ENCODE measurements around the gene PTPRM.

DNA sequence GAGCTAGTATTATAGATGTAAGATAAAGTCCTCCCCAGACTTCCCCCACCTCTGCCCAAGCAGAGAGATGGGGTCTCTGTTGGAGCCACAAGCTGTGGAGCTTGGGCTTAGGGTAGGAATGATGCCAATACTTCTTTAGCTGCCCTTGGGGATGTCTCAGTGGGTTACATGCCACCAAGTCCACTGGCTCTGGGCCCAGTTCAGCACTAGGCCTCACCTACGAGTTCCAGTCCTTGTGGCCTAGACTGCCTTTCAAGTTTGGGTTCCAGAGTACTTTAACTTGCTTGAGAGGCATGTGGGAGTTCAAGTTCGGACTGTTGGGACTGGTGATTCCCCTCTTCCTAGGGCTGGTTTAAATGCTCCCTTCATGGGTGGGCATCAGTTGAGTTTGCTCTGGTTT, 272.4 kb downstream of the PTPRM start:
- TF ChIP-seq CBFB (CRISPR knock-in tag; IDR thresholded peaks at IDR 0.05; ENCODE audit: low read depth) = no peak
- TF ChIP-seq CTCF (IDR thresholded peaks at IDR 0.05) = no peak
- TF ChIP-seq, protein P1, sequence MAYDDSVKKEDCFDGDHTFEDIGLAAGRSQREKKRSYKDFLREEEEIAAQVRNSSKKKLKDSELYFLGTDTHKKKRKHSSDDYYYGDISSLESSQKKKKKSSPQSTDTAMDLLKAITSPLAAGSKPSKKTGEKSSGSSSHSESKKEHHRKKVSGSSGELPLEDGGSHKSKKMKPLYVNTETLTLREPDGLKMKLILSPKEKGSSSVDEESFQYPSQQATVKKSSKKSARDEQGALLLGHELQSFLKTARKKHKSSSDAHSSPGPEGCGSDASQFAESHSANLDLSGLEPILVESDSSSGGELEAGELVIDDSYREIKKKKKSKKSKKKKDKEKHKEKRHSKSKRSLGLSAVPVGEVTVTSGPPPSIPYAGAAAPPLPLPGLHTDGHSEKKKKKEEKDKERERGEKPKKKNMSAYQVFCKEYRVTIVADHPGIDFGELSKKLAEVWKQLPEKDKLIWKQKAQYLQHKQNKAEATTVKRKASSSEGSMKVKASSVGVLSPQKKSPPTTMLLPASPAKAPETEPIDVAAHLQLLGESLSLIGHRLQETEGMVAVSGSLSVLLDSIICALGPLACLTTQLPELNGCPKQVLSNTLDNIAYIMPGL (CRISPR knock-in tag; IDR thresholded peaks at IDR 0.05) = no peak
- no peak for TF ChIP-seq MLX (CRISPR knock-in tag; IDR thresholded peaks at IDR 0.05)
- TF ChIP-seq, protein P2, sequence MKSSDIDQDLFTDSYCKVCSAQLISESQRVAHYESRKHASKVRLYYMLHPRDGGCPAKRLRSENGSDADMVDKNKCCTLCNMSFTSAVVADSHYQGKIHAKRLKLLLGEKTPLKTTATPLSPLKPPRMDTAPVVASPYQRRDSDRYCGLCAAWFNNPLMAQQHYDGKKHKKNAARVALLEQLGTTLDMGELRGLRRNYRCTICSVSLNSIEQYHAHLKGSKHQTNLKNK (CRISPR knock-in tag; IDR thresholded peaks at IDR 0.05) = no peak
- TF ChIP-seq GABPB1 (CRISPR knock-in tag; IDR thresholded peaks at IDR 0.05) = no peak
- TF ChIP-seq TEAD4 (CRISPR knock-in tag; IDR thresholded peaks at IDR 0.05) = no peak
- TF ChIP-seq USF1 (CRISPR knock-in tag; IDR thresholded peaks at IDR 0.05) = no peak
- TF ChIP-seq, protein P3, sequence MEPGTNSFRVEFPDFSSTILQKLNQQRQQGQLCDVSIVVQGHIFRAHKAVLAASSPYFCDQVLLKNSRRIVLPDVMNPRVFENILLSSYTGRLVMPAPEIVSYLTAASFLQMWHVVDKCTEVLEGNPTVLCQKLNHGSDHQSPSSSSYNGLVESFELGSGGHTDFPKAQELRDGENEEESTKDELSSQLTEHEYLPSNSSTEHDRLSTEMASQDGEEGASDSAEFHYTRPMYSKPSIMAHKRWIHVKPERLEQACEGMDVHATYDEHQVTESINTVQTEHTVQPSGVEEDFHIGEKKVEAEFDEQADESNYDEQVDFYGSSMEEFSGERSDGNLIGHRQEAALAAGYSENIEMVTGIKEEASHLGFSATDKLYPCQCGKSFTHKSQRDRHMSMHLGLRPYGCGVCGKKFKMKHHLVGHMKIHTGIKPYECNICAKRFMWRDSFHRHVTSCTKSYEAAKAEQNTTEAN (CRISPR knock-in tag; IDR thresholded peaks at IDR 0.05) = no peak
- no peak for TF ChIP-seq FOXJ3 (CRISPR knock-in tag; IDR thresholded peaks at IDR 0.05; ENCODE audit: borderline replicate concordance)
- no peak for TF ChIP-seq ATF6 (CRISPR knock-in tag; IDR thresholded peaks at IDR 0.05)
